ENCODE results near the gene LYRM7.

- no peak for TF ChIP-seq POLR2A (IDR thresholded peaks at IDR 0.05)
- TF ChIP-seq, protein P1, sequence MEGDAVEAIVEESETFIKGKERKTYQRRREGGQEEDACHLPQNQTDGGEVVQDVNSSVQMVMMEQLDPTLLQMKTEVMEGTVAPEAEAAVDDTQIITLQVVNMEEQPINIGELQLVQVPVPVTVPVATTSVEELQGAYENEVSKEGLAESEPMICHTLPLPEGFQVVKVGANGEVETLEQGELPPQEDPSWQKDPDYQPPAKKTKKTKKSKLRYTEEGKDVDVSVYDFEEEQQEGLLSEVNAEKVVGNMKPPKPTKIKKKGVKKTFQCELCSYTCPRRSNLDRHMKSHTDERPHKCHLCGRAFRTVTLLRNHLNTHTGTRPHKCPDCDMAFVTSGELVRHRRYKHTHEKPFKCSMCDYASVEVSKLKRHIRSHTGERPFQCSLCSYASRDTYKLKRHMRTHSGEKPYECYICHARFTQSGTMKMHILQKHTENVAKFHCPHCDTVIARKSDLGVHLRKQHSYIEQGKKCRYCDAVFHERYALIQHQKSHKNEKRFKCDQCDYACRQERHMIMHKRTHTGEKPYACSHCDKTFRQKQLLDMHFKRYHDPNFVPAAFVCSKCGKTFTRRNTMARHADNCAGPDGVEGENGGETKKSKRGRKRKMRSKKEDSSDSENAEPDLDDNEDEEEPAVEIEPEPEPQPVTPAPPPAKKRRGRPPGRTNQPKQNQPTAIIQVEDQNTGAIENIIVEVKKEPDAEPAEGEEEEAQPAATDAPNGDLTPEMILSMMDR (IDR thresholded peaks at IDR 0.05), result no peak
Observed at GRCh38 chr5:131156385-131156784, 14.4 kb upstream of the LYRM7 start.

All from prostate gland (tissue), 2 donors.